GM12874 (cell line): Measurements from ENCODE around the gene RDH11.

Experiments
- CTCF ChIP-seq: IDR thresholded peaks from 2 replicates; pipeline ENCODE4 v1.5.1; 2011; ENCODE audit warnings: low read depth, mild to moderate bottlenecking, control low read depth, low read length, moderate library complexity; ENCODE audit not compliant: insufficient read depth

RDH11 gene

GRCh38 chr14:67679006-67679405, 16.6 kb downstream of the RDH11 start:
- no peak for TF ChIP-seq CTCF

- TF ChIP-seq CTCF = no peak
Measured at GRCh38 chr14:67675219-67675582, 20.4 kb downstream of the RDH11 start.

GRCh38 chr14:67674480-67675218, 20.9 kb downstream of the RDH11 start, which contains the start of gene VTI1B:
Gene VTI1B (minus strand): TSS chr14:67674632. CDS start chr14:67674489, 143 bp downstream.
- TF ChIP-seq CTCF = no peak

- TF ChIP-seq CTCF = 0 out of 2 replicates have a peak, but pooled peaks have one; percentile 16
Measured at GRCh38 chr14:67674139-67674479, 21.5 kb downstream of the RDH11 start.

- no peak for TF ChIP-seq CTCF
Measured at GRCh38 chr14:67673451-67673850, 22.1 kb downstream of the RDH11 start.

- TF ChIP-seq CTCF = no peak
Measured at GRCh38 chr14:67668559-67668958, 27.0 kb downstream of the RDH11 start.

GRCh38 chr14:67666750-67667449, 28.7 kb downstream of the RDH11 start:
- peak; percentile 56 for TF ChIP-seq CTCF
